ENCODE measurements around the gene CYB5R4. TPM values are rescaled to one million over a fixed set of nuclear protein-coding genes. Genes with fewer than 3 reads are reported as not detected.

CYB5R4 gene
- total RNA-seq, 1 experiment from 2014 or later: 24.0 TPM

GRCh38 chr6:83838727-83839126 lies 20.8 kb upstream of the CYB5R4 start:
- POLR2A ChIA-PET: no interaction called here
- H3K79me2 ChIP-seq (ENCODE audit: insufficient read depth, low read length): no peaks in the 10 kb centered on the region
- no peak for TF ChIP-seq CEBPB (IDR thresholded peaks at IDR 0.05; ENCODE audit: low read depth)
- H3K9ac ChIP-seq (ENCODE audit: low read length): no peak overlapping the region
- no peaks in the 10 kb centered on the region for H3K9me3 ChIP-seq (ENCODE audit: control insufficient read depth in 1 of 2, insufficient read depth in 1 of 2, low read depth in 1 of 2, low read length in 2 of 2)
- intact Hi-C loops (cut with micrococcal nuclease): no loop called here
- no peak overlapping the region for H3K4me2 ChIP-seq (ENCODE audit: low read length)
- ATAC-seq: no peak
- H3K27ac ChIP-seq (ENCODE audit: low read depth, low read length): no peak overlapping the region
- no peaks in the 10 kb centered on the region for H4K20me1 ChIP-seq (ENCODE audit: insufficient read depth)
- no peaks in the 10 kb centered on the region for H3K27me3 ChIP-seq (ENCODE audit: insufficient read depth, low read length)
- DNase-seq (ENCODE audit: low read depth, low spot score): no peak
- BruUV-seq (replicated peaks): no TSS peak
- H3K9me2 ChIP-seq (ENCODE audit: insufficient read depth): no peaks in the 10 kb centered on the region
- H3K4me3 ChIP-seq (replicated peaks in 1 of 2; ENCODE audit: low read depth in 1 of 2, low read length in 2 of 2): no peak overlapping the region
- H2AFZ ChIP-seq (ENCODE audit: low read depth, low read length, poor library complexity, severe bottlenecking): no peak overlapping the region
- CTCF ChIA-PET: no interaction called here
- RAD21 ChIA-PET (ENCODE audit: low non-redundant PET in 1 of 2, low total read pairs in 2 of 2, uncharacterized antibody in 2 of 2, unreplicated experiment in 2 of 2): no interaction called here
- no peaks in the 10 kb centered on the region for H3K36me3 ChIP-seq (ENCODE audit: control insufficient read depth in 1 of 2, insufficient read depth in 2 of 2, low read length in 2 of 2)
- no peaks in the 10 kb centered on the region for H3K4me1 ChIP-seq (ENCODE audit: control insufficient read depth in 1 of 2, insufficient read depth in 2 of 2, low read length in 2 of 2)

DNA sequence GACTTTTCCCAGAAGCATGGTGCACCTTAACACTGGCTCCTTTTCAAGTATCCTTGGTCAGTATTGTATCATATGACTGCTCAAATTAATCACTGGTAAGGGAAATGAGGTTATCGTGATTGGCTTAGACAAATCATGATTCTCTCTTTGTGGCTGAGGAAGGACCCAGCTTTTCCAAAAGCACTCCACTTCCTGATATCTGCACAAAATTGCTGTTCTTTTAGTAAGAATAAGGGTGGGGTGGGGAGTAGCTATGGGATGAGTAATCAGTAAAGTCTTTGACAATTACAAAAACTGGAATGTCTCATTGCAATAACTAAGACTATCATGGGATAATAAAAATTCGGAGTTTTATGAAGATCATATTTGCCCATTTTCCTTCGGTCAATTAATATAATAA lies 15.3 kb upstream of the CYB5R4 start:
- Histone ChIP-seq H2AFZ (ENCODE audit: low read depth, low read length, poor library complexity, severe bottlenecking) (no peak overlapping the region), H3K4me3 (replicated peaks in 1 of 2; ENCODE audit: low read depth in 1 of 2, low read length in 2 of 2) (no peak overlapping the region)
- no peak for ATAC-seq

More for the DNA sequence above, 15.3 kb upstream of the CYB5R4 start:
- H3K79me2 ChIP-seq (ENCODE audit: insufficient read depth, low read length): no peaks in the 10 kb centered on the region
- intact Hi-C loops (cut with micrococcal nuclease): no loop called here
- no peak overlapping the region for H3K4me2 ChIP-seq (ENCODE audit: low read length)
- RAD21 ChIA-PET (ENCODE audit: low non-redundant PET in 1 of 2, low total read pairs in 2 of 2, uncharacterized antibody in 2 of 2, unreplicated experiment in 2 of 2): no interaction called here
- H4K20me1 ChIP-seq (ENCODE audit: insufficient read depth): no peaks in the 10 kb centered on the region
- no peak for DNase-seq (ENCODE audit: low read depth, low spot score)
- H3K9ac ChIP-seq (ENCODE audit: low read length): no peak overlapping the region
- TF ChIP-seq POLR2AphosphoS5 (IDR thresholded peaks at IDR 0.05; ENCODE audit: low read depth, low read length) (no peak), EZH2 (IDR thresholded peaks at IDR 0.05) (no peak), ZNF274 (IDR thresholded peaks at IDR 0.05; ENCODE audit: low read depth, low read length) (no peak), POLR2A (IDR thresholded peaks at IDR 0.05; ENCODE audit: borderline replicate concordance, extremely low read depth, insufficient read depth, insufficient read length) (no peak), CBX3 (IDR thresholded peaks at IDR 0.05; ENCODE audit: low read depth) (no peak), EZH2phosphoT487 (IDR thresholded peaks at IDR 0.05; ENCODE audit: borderline replicate concordance) (no peak), CEBPB (IDR thresholded peaks at IDR 0.05; ENCODE audit: low read depth) (no peak), RAD21 (IDR thresholded peaks at IDR 0.05; ENCODE audit: low read depth) (no peak), YY1 (IDR thresholded peaks at IDR 0.05; ENCODE audit: extremely low read depth, insufficient replicate concordance, low read depth, low read length) (no peak)
- TF ChIP-seq, protein P1, sequence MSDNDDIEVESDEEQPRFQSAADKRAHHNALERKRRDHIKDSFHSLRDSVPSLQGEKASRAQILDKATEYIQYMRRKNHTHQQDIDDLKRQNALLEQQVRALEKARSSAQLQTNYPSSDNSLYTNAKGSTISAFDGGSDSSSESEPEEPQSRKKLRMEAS (IDR thresholded peaks at IDR 0.05): no peak
- H3K27me3 ChIP-seq (ENCODE audit: insufficient read depth, low read length): no peaks in the 10 kb centered on the region
- no TSS peak for BruUV-seq (replicated peaks)
- H3K4me1 ChIP-seq (ENCODE audit: control insufficient read depth in 1 of 2, insufficient read depth in 2 of 2, low read length in 2 of 2): no peaks in the 10 kb centered on the region
- H3K36me3 ChIP-seq (ENCODE audit: control insufficient read depth in 1 of 2, insufficient read depth in 2 of 2, low read length in 2 of 2): no peaks in the 10 kb centered on the region
- H3K9me3 ChIP-seq (ENCODE audit: control insufficient read depth in 1 of 2, insufficient read depth in 1 of 2, low read depth in 1 of 2, low read length in 2 of 2): no peaks in the 10 kb centered on the region
- POLR2A ChIA-PET: no interaction called here
- no peak overlapping the region for H3K27ac ChIP-seq (ENCODE audit: low read depth, low read length)
- CTCF ChIA-PET: no interaction called here
- H3K9me2 ChIP-seq (ENCODE audit: insufficient read depth): no peaks in the 10 kb centered on the region

All from HCT116 (cell line).